Measurements from ENCODE around the gene TTC22.
A peak's percentile ranks its signal among the peaks of the same experiment; 100 is the strongest.

The TTC22 gene
- total RNA-seq = 16.4 to 22.3 reads per million in 2 donors

- peak; percentile 33 for DNase-seq
Measured at GRCh38 chr1:54800899-54801759, at the start of gene TTC22. TTC22 (minus strand) TSS chr1:54801323; CDS start chr1:54801163, 160 bp downstream.

- no peak for DNase-seq
Measured at GRCh38 chr1:54850737-54851136, 49.6 kb upstream of the TTC22 start.

- no peak for DNase-seq
Measured at GRCh38 chr1:54850069-54850730, 49.1 kb upstream of the TTC22 start.

- no peak for DNase-seq
Measured at GRCh38 chr1:54849219-54850068, 48.3 kb upstream of the TTC22 start.

DNA sequence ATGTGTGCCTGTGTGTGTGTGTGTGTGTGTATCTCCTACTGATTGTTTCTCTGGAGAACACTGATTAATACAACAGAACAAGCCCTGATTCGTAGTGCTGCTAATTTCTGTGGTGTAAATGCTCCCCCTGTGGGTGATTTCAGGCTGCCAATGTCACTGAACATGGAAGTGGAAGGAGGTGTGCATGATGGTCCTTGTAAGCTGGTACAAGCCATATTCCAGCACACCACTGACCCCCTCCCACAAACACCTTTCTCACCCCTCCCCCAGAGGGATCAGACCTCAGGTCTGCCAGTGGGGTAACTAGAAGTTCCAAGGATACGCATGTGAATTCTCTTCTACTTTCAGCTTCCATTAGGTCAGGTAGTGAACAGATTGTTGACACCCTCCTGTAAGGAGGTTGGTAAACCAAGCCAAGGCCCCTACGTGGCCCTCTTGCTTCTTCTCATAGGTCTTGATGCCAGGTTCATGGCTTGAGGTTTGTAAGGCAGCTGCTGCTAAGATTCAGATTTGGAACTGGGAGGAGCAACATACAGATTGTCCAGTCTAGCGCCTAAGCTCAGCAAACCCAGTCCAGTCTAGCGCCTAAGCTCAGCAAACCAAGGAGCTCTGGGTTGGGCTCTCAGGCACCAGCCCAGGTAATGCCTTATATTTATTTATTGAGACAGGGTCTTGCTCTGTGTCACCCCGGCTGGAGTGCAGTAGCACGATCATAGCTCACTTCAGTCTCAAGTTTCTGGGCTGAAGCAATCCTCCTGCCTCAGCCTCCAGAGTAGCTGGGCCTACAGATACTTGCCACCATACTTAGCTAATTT lies 47.2 kb upstream of the TTC22 start:
- DNase-seq = no peak

DNA sequence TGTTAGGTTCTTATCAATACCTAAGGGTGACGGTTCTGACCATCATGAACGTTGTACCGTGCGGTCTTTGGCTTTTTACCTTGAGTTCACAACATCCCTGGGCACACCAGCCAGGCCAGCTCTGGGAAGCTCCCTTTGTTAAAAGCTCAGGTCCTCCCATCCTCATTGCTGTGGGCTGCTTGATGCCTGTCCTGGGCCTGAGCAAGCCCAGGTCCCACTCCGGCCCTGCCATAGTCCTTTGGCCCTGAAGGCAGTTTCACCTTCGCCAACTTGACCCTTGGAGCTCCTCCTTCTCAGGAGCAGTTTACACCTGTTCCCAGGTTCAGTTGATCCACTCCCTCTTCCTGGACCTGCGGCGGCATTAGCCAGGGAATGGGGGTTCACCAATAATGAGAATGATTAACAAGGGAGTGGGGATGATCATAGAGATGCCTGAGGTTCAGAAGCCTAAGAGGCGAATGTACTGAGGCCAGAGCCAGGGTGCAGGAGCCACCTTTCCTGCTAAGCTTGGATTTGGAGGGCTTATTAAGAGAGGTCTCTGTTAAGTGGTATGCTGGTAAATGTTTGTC lies 45.7 kb upstream of the TTC22 start:
- no peak for DNase-seq

GRCh38 chr1:54846301-54846700 lies 45.2 kb upstream of the TTC22 start:
- no peak for DNase-seq

DNA sequence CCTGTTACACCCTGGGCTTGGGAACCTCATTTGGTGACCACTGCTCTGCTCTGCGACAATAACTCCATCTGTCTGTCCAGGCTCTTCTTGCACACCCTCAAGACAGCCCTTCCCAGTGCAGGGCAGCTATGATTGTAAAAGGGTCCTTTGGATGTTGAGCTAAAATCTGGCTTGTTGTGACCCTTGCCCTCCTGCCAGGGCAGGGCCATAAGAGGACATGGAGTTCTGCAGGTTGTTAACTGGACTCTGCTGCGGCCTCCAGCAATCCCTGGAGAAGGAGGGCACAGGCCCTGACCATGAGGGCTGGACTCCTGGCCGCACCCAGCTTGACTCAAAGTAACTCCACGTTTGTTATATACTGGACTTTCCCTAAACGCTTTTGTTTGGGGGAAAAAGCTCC lies 44.6 kb upstream of the TTC22 start:
- no peak for DNase-seq

- DNase-seq = no peak
Measured at GRCh38 chr1:54844564-54844963, 43.4 kb upstream of the TTC22 start.

DNA sequence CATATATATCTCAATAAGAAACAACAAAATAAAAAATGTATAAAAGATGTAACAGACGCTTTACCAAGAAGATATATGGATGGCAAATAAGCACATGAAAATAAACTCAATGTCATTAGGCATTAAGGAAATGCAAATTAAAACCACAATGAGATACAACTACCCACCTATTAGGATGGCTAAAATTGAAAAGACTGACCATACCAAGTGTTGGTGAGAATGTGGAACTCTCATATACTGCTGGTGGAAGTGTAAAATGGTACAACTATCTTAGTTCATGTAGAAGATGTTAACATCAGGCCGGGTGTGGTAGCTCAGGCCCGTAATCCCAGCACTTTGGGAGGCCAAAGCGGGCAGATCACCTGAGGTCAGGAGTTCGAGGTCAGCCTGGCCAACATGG lies 42.3 kb upstream of the TTC22 start:
- DNase-seq = no peak

- no peak for DNase-seq
Measured at GRCh38 chr1:54842963-54843362, 41.8 kb upstream of the TTC22 start.

- DNase-seq = no peak
Measured at GRCh38 chr1:54842206-54842915, 41.2 kb upstream of the TTC22 start.

- no peak for DNase-seq
Measured at GRCh38 chr1:54839824-54840223, 38.7 kb upstream of the TTC22 start.

DNA sequence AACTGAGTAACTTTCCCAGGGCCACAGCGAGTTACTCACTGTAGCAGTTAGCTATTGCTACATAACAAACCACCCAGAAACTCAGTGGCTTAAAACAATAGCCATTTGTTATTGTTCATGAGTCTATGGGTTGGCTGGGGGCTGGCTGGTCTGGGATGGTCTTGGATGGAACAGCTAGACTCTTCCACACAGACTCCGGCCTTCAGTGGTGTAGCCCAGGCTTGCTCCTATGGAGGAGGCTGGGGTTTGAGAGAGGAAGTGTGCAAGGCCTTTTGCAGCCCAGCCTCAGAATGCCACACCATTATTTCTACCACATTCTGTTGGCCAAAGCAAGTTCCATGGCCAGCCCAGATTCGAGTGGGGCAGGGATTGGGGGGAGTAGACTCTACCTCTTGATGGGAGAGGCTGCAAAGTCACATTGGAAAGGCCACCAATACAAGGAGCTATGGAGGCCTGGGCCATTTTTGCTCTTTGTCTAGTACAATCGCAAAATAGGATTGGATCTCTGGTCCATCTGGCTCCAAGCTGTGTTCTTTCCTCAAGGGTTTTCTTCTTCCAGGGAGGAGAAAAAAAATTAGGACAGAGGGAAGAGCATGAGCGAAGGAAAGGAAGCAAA lies 37.5 kb upstream of the TTC22 start:
- DNase-seq = no peak

GRCh38 chr1:54837002-54837853 lies 36.1 kb upstream of the TTC22 start:
- DNase-seq = no peak

DNA sequence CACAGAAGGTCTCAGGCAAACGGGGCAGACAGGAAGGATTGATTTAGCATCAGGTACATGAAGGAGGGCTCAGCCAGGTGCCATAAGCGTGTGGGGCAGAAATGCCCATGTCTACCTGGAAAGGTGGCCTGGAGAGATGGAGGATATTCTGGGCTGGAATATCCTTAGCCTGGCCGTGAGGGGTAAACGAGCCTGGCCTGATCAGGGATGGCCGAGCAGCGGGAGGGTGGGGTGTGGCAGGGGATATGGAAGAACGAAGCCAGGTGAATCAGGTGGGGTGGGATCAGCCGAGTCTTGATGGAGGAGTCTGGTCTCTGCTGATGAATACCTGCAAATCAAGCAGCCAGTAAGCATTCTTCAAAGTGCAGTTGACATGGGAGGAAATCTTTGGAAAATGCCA lies 35.5 kb upstream of the TTC22 start:
- DNase-seq = no peak

DNA sequence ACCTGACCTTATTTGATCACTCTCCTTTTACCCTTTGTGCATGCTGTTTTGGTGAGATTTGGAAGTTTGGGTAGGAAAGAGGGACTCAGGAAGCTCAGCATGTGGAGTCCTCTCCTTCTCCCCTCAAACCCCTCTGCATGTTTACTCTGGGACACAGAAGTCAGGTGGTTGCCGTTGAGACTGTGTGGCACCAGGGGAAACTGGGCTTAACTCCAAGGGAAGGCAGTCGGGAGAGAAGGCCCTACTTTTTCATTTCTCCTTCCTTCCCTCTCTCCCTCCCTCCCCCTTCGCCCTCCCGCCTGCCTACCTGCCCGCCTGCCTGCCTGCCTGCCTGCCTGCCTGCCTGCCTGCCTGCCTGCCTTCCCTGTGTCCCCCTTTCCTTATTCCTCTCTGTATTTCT lies 34.8 kb upstream of the TTC22 start:
- no peak for DNase-seq

GRCh38 chr1:54835131-54835898 lies 34.2 kb upstream of the TTC22 start:
- no peak for DNase-seq

DNA sequence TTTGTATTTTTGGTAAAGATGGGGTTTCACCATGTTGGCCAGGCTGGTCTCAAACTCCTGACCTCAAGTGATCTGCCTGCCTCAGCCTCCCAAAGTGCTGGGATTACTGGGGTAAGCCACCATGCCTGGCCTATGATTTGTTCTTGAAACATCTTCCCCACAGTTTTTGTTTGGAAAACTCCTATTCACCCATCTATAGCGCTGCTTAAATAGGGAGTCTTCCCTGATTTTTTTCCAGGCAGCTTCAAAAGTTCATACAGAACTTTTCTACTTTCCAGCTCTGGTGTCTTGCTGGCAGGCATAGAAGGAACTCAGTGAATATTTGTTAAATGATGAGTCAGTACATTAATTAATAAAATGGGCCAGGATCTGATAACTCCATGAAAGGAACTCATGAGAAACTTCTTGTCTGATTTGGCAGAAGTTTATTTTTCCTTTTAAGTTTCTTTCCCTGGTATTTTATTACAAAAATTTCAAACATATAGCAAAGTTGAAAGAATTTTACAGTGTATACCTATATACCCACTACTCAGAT lies 33.0 kb upstream of the TTC22 start:
- no peak for DNase-seq
